HPDE6-E6E7 (cell line): ENCODE measurements around the gene CEP85L.

Experiments used
- DNase-seq: peaks from one replicate; pipeline ENCODE4 v3.0.0; 2011; ENCODE audit warnings: missing footprints; ENCODE audit errors: extremely low spot score

CEP85L gene

DNA sequence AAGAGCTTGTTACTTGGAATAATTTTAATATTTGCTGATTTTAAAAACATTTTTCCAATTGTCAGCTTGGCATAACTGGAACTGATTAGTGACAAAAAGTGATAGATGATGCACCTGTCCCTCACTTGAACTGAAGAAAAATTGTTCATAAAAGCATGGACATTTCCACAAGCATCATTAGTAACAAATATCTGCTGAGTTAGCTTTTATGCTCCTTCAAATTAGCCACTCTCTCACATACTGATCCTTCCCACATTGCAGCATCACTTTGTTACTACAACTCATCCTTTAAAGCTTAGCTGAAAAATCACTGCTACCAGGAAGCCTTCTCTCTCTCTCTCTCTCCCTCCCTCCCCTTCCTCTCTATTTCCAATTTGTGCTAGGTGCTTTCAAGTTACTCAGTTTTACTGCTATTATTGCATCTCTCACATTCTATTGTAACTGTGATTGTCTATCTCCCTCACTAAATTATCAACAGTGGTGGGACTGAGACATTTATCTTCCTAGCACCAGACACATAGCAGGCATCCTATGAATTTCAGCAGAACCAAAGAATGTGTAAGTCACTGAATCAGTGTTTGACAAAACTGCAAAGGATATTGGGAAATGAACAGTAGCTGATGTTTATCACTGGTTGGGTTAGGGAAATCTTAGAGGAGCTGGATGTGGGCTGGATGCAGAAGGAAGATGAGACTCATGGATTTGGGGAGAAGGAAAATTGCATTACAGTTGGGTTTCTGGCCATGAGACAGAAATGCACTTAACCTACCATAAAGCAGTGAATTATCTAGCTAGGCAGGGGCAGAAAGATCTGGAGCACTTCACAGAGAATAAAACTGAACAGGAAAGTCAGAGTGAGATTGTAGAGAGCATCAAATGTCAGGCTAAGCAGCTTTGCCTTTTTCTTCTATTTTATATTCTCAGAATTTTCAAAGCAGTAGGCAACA, 231.7 kb downstream of the CEP85L start:
- no peak for DNase-seq
